Mesenteric fat pad (tissue), 1 donor: Measurements from ENCODE around the gene PLPP7. TPM values are rescaled to one million over a fixed set of nuclear protein-coding genes. Genes with fewer than 3 reads are reported as not detected.

ENCODE experiments used
- DNase-seq: peaks from one replicate; pipeline ENCODE4 v3.0.0-alpha.2; 2020; ENCODE audit warnings: low spot score
- total RNA-seq: library from RNA; stranded (reverse); fragmentation: NEBNext Ultra II Directional; extraction: Animal tissue kit (Norgen Biotek cat#: 25700); gene quantifications from one replicate; pipeline ENCODE4 v1.2.1, GENCODE V29; 2021
- donor health status: DM: yes; HTN: yes; CAD: no.

PLPP7 gene
- total RNA-seq, 1 donor from 2014 or later: 13.9 TPM

- no peak for DNase-seq
These were observed 12.9 kb downstream of the PLPP7 start for GRCh38 chr9:131302244-131303075.

GRCh38 chr9:131303381-131304321 is 14.1 kb downstream of the PLPP7 start:
- DNase-seq: no peak

- DNase-seq: no peak
These were observed 15.3 kb downstream of the PLPP7 start for GRCh38 chr9:131304676-131305355.

GRCh38 chr9:131306397-131307004 is 17.0 kb downstream of the PLPP7 start:
- no peak for DNase-seq

GRCh38 chr9:131307974-131308373 is 18.5 kb downstream of the PLPP7 start:
- DNase-seq: no peak

- DNase-seq: no peak
These were observed 18.9 kb downstream of the PLPP7 start for GRCh38 chr9:131308452-131308851.

GRCh38 chr9:131308906-131309529 is 19.5 kb downstream of the PLPP7 start:
- no peak for DNase-seq

GRCh38 chr9:131309530-131310276 is 20.2 kb downstream of the PLPP7 start:
- DNase-seq: no peak

GRCh38 chr9:131310833-131311554 is 21.5 kb downstream of the PLPP7 start:
- no peak for DNase-seq

GRCh38 chr9:131312246-131312645 is 22.7 kb downstream of the PLPP7 start:
- DNase-seq: no peak

- DNase-seq: no peak
These were observed 23.6 kb downstream of the PLPP7 start for GRCh38 chr9:131312822-131313770.

- DNase-seq: no peak
These were observed 28.9 kb downstream of the PLPP7 start for GRCh38 chr9:131318231-131319085.

- no peak for DNase-seq
These were observed 30.0 kb downstream of the PLPP7 start for GRCh38 chr9:131319486-131319885.

GRCh38 chr9:131320031-131320685 is 30.6 kb downstream of the PLPP7 start:
- no peak for DNase-seq

GRCh38 chr9:131323629-131324028 is 34.1 kb downstream of the PLPP7 start:
- DNase-seq: no peak
